ENCODE measurements around the gene PIGT.

The PIGT gene

GRCh38 chr20:45452772-45453691 is 37.1 kb downstream of the PIGT start:
- ChIA-PET POLR2A (no interaction called here), CTCF (interaction anchor here (1.0 to 4.4 kb wide), 10 partner anchors 13 to 317 kb away, joined by 3 to 36 read pairs (median 8); no protein-coding TSS in a partner anchor)
- H3K4me3 ChIP-seq (ENCODE audit: low read depth, low read length): no peak overlapping the region
- TF ChIP-seq CTCF (IDR thresholded peaks at IDR 0.05; ENCODE audit: insufficient read depth, low read length, missing control alignments): no peak
- no peak for DNase-seq (ENCODE audit: low read depth, low spot score)

- CTCF ChIA-PET: interaction anchor here (1.0 to 2.1 kb wide), 2 partner anchors 19 to 314 kb away, joined by 4 to 13 read pairs; no protein-coding TSS in a partner anchor
- DNase-seq (ENCODE audit: low read depth, low spot score): no peak
- POLR2A ChIA-PET: no interaction called here
- no peak overlapping the region for H3K4me3 ChIP-seq (ENCODE audit: low read depth, low read length)
- TF ChIP-seq CTCF (IDR thresholded peaks at IDR 0.05; ENCODE audit: insufficient read depth, low read length, missing control alignments): no peak
These were observed 40.7 kb downstream of the PIGT start for GRCh38 chr20:45456632-45457031.

- ChIA-PET POLR2A (no interaction called here), CTCF (interaction anchor here (1.5 to 3.8 kb wide), 6 partner anchors 8 to 312 kb away, joined by 3 to 23 read pairs (median 12); no protein-coding TSS in a partner anchor)
- no peak for TF ChIP-seq CTCF (IDR thresholded peaks at IDR 0.05; ENCODE audit: insufficient read depth, low read length, missing control alignments)
These were observed 43.7 kb downstream of the PIGT start for GRCh38 chr20:45459606-45460005.

GRCh38 chr20:45461225-45461624 is 45.3 kb downstream of the PIGT start:
- ChIA-PET CTCF (interaction anchor here (1.0 to 3.8 kb wide), 2 partner anchors 11 to 87 kb away, joined by 3 to 23 read pairs; no protein-coding TSS in a partner anchor), POLR2A (no interaction called here)
- TF ChIP-seq CTCF (IDR thresholded peaks at IDR 0.05; ENCODE audit: insufficient read depth, low read length, missing control alignments): no peak
- DNase-seq (ENCODE audit: low read depth, low spot score): no peak
- H3K4me3 ChIP-seq (ENCODE audit: low read depth, low read length): no peak overlapping the region

More at GRCh38 chr20:45459606-45460005, 43.7 kb downstream of the PIGT start:
- no peak overlapping the region for H3K4me3 ChIP-seq (ENCODE audit: low read depth, low read length)
- no peak for DNase-seq (ENCODE audit: low read depth, low spot score)

GRCh38 chr20:45462711-45463509 is 47.0 kb downstream of the PIGT start:
- TF ChIP-seq CTCF (IDR thresholded peaks at IDR 0.05; ENCODE audit: insufficient read depth, low read length, missing control alignments): no peak
- ChIA-PET CTCF (interaction anchor here (3.9 kb wide), 1 partner anchor 13 kb away, joined by 18 read pairs; no protein-coding TSS in a partner anchor), POLR2A (no interaction called here)

More at GRCh38 chr20:45462711-45463509, 47.0 kb downstream of the PIGT start:
- no peak for DNase-seq (ENCODE audit: low read depth, low spot score)
- H3K4me3 ChIP-seq (ENCODE audit: low read depth, low read length): no peak overlapping the region
